MG63 (cell line): ENCODE data around the gene TMEM179. TPM values are rescaled to one million over a fixed set of nuclear protein-coding genes. Genes with fewer than 3 reads are reported as not detected.
"Not testable (repeated sequence)": the region's sequence is repeated elsewhere in the genome, so short reads cannot be mapped to it uniquely, and the experiment has no call there.

Source experiments
- DNase-seq: peaks from one replicate; pipeline ENCODE4 v3.0.0-alpha.2; 2020
- H3K27me3 ChIP-seq: fragments of 250-450 bp; sonication (Bioruptor Pico); 2 replicates; pipeline ENCODE4 v1.5.1; 2020; ENCODE audit warnings: mild to moderate bottlenecking, moderate library complexity
- H3K36me3 ChIP-seq: fragments of 250-450 bp; sonication (Bioruptor Pico); 2 replicates; pipeline ENCODE4 v1.5.1; 2020; ENCODE audit warnings: mild to moderate bottlenecking, moderate library complexity
- H3K4me3 ChIP-seq: fragments of 250-450 bp; sonication (Bioruptor Pico); 2 replicates; pipeline ENCODE4 v1.5.1; 2020; ENCODE audit warnings: mild to moderate bottlenecking, moderate library complexity
- H3K9me3 ChIP-seq: fragments of 250-450 bp; sonication (Bioruptor Pico); 2 replicates; pipeline ENCODE4 v1.5.1; 2020; ENCODE audit warnings: mild to moderate bottlenecking, moderate library complexity
- total RNA-seq: library from RNA; depleted of rRNA; stranded (reverse); fragments of >200 nt; shearing (Covaris generic); gene quantifications from 2 replicates; pipeline ENCODE4 v1.2.3, GENCODE V29; 2014; ENCODE audit warnings: low replicate concordance; rRNA removed

Gene TMEM179
- 1.1 TPM in 1 of 2 replicates, not detected in the other for total RNA-seq

DNA sequence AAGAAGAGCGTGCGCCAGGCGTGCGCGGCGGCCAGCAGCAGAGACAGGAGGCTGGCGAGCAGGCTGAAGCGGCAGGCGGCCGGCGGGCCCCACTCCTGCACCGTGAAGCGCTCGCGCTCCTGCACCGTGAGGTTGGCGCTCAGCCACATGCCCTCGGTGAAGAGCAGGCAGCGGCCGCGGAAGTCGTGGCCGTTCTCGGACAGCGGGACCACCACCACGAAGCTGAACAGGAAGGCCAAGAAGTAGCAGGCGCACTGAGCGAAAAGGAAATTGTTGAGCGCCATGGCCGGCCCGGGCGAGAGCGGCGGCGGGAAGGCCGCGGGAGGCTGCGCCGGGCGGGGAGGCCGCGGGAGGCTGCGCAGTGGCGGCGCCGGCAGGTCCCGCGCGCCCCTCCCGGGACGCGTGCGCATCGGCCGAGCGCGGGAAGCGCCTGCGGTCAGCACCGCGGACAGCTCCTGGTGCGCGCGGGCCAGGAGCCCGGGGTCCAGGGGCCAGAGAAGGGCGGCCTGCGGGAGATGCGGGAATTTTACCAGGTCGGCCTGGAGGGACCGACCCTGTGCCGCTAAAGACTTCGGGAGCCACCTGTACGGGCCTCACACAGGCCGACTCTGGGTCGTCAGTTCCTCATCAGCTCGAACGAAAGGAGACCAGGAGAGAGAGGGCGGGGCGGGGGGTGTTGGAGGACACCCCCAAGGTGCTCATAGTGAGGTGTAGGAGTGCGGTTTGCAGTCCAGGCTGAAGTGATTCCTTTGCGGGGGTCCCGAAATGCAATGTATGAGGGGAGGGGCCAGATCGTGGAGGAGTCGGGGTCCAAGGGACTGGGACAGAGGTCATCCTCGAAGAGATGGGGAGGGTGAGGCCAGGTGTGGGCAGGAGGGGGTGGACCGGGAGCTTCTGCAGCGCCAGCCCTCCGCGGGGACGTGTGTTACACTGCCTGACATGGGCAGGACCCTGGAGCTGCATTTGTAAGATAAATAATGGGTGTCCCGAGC lies at the start of gene TMEM179:
Gene TMEM179, minus strand, starts transcription at position 315 of the 992 bp plus-strand sequence. Its CDS starts 31 bp downstream, at position 284.
- Histone ChIP-seq H3K9me3 (no peaks in the 10 kb centered on the region), H3K4me3 (no peak within 1 kb of the TSS), H3K27me3 (peaks cover 4% of the 10 kb centered on the region; the same call in 1 of the 2 replicates), H3K36me3 (no peaks in the 10 kb centered on the region)
- peak; percentile 21 for DNase-seq

DNA sequence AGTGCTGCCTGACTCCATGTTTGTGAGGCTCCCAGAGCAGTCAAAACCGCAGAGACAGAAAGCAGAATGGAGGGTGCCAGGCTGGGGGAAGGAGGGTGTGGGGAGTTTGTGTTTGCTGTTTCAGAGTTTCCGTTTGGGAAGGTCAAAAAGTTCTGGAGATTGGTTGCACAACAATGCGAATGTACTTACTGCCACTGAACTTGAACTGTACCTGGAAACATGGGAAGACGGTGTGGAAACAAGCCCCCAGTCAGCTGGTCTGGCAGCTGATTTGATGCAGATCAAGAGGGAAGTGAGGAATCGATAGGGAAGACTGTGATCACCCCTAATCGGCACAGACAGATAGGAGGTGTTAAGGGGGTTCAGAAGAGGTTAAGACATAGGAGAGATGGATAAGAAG lies 49.5 kb upstream of the TMEM179 start:
- Histone ChIP-seq H3K36me3 (no peaks in the 10 kb centered on the region), H3K4me3 (no peak overlapping the region), H3K27me3 (no peaks in the 10 kb centered on the region), H3K9me3 (no peaks in the 10 kb centered on the region)
- no peak for DNase-seq

DNA sequence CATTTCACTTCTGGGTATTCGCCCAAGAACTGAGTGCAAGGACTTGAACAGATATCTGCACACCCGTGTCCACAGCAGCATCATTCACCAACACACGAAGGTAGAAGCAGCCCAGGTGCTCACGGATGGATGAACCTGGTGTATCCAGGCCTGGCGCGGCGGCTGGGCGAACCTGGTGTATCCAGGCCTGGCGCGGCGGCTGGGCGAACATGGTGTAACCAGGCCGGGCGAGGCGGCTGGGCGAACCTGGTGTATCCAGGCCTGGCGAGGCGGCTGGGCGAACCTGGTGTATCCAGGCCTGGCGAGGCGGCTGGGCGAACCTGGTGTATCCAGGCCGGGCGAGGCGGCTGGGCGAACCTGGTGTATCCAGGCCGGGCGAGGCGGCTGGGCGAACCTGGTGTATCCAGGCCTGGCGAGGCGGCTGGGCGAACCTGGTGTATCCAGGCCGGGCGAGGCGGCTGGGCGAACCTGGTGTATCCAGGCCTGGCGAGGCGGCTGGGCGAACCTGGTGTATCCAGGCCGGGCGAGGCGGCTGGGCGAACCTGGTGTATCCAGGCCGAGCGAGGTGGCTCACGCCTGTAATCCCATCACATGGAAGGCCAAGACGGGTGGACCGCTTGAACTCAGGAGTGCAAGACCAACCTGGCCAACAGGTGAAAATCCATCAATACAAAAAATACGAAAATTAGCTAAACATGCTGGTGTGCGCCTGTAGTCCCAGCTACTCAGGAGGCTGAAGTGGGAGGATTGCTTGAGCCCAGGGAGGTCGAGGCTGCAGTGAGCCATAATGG lies 48.8 kb upstream of the TMEM179 start:
- H3K36me3 ChIP-seq, H3K4me3 ChIP-seq, H3K9me3 ChIP-seq, DNase-seq, H3K27me3 ChIP-seq: not testable (repeated sequence)

DNA sequence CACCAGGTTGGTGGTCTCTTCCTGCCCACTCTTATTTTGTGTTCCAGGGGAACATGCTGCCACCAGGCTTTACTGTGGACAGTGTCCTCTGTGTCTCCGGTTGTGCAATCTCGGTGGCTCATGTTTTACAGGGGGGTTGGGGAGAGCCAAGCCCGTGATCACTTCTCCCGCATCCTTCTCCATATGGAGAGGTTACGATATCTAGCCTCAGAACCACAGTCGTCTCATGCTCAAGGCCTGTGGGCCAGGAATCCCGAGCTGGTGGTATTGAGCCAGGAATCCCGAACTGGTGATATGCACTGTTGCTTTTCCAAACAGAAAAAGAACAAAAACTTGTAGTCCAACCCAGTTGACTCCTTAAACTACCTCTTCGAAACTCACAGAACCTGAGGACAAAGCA lies 47.8 kb upstream of the TMEM179 start:
- DNase-seq = no peak
- Histone ChIP-seq H3K4me3 (no peak overlapping the region), H3K9me3 (no peaks in the 10 kb centered on the region), H3K27me3 (no peaks in the 10 kb centered on the region), H3K36me3 (no peaks in the 10 kb centered on the region)

DNA sequence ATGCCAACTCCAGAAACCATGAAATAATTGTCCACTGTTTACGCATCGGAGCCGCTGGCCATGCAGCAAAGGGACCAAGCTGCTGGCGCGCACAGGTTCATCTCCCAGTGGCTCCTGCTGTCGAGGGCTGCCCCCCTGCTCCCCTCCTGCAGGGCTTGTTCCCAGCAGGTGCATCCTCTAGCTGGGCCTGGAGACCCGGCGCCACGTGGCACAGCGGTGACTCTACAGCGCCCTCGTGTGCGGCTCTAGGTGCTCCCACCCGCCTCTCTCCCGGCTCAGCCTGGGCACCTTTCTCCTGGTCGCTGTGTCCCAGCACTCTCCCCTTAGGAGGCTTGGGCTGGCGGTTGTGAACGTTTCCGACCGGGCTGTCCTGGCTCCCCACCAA lies 47.3 kb upstream of the TMEM179 start:
- no peaks in the 10 kb centered on the region for H3K36me3 ChIP-seq
- no peaks in the 10 kb centered on the region for H3K9me3 ChIP-seq
- no peak for DNase-seq
- H3K27me3 ChIP-seq = no peaks in the 10 kb centered on the region
- H3K4me3 ChIP-seq = no peak overlapping the region

DNA sequence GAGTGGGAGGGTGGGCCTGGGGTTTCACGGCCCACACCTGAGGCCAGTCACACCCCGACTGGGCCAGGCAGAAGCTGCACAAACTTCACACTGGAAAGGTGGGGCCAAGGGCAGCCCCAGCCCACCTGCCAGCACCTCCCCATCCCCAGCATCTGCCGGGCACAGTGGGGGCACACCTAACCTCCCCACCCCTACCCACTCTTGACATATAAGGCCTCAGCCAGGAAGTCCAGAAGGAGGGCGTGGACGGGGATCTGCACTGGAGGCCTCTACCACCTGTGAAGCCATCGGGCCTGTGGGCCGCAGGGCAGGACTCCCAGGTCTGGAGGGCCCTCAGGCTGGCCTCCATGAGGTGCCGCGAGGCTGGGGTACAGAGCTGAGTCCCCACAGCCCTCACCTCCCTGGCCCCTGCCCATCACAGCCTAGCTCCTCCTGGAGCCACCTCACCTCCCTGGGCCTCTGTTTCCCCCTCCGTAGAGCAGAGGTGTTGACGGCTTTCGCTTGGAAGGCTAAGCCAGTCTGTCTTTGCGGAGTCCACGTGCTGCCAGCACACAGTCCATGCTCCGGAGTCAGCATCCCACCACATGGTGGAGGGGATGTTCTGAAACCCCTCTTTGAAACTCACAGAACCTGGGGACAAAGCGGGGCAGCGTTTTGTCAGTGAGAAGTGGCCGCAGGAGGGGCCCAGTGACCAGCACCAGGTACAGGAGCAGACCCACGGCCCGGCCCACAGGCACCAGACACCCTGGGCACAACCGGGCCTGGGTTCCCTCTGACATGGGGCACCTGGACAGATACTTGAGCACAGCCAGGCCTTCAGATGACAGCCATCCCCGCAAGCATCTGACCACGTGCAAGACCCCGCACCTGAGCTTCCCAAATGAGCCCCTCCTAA lies 46.7 kb upstream of the TMEM179 start:
- Histone ChIP-seq H3K4me3 (no peak overlapping the region), H3K27me3 (no peaks in the 10 kb centered on the region), H3K36me3 (no peaks in the 10 kb centered on the region), H3K9me3 (no peaks in the 10 kb centered on the region)
- no peak for DNase-seq

DNA sequence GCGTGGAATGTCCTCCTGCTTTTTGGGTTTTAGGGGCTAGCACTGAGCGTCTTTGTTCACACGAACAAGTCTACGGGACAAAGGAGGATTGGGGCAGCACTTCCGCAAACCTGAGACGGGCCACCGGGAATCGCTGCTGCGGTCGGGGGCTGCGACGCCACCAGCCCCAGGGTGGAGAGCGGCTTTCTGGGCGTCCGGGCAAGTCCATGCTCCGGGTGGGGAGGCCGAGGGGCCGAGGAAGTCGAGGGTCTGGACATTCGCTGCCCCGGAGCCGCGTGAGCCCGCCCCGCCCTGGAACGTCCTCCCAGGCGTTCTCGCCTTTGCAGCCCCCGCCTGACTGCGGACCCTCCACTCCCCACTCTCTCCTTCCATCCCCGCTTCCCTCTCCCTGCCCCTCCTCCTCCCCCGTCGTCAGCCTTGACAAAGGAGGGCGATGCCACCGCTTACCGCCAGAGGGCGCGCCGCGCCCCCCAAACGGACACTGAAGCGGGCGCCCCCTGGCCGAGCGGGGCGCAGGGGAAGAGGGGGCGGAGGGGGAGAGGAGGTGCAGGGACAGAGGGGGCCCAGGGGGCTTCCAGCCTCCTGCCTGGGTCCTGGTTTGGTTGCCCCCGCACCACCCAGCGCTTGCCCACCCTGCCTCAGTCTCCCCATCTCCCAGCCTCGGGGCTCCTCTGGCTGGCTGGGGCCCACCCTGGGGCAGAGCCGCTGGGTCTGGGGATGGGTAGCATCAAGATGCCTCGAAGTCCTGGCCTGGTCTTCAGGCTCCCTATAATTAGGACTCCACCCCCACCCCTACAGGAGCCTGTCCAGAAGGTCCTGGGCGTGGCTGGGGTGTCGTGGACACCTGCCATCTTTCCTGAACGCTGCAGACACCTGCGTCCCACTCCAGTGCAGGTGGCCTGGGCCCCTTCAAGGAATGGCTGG lies 45.7 kb upstream of the TMEM179 start:
- DNase-seq = peak; percentile 33
- H3K9me3 ChIP-seq = no peaks in the 10 kb centered on the region
- no peaks in the 10 kb centered on the region for H3K36me3 ChIP-seq
- H3K27me3 ChIP-seq = no peaks in the 10 kb centered on the region
- peak overlapping the region; percentile 34 for H3K4me3 ChIP-seq

DNA sequence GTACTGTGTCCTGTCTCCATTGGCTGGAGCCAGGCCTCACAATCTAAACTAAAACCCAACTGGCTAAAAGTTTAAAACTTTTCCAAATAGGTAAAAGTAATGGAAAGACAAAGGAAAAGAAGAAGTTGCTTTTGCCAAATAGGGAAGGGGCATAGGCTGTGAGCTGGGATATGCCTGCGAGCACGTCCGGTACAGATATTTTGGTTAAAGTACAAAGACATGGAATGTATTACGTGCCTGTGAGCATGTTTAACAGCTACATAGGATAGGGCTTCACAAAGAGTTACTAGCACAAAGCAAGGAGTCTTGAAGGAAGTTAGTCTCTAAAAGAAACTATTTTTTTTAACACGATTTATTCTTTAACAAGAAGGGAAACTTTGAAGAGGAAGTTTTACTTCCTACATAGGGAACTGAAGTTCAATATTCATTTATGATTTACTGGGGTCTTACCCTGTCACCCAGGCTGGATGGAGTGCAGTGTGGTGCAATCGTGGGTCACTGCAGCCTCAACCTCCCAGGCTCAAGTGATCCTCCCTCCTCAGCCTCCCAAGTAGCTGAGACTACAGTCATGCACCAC lies 43.0 kb upstream of the TMEM179 start:
- Histone ChIP-seq H3K9me3 (no peaks in the 10 kb centered on the region), H3K36me3 (no peaks in the 10 kb centered on the region), H3K27me3 (no peaks in the 10 kb centered on the region), H3K4me3 (no peak overlapping the region)
- no peak for DNase-seq

DNA sequence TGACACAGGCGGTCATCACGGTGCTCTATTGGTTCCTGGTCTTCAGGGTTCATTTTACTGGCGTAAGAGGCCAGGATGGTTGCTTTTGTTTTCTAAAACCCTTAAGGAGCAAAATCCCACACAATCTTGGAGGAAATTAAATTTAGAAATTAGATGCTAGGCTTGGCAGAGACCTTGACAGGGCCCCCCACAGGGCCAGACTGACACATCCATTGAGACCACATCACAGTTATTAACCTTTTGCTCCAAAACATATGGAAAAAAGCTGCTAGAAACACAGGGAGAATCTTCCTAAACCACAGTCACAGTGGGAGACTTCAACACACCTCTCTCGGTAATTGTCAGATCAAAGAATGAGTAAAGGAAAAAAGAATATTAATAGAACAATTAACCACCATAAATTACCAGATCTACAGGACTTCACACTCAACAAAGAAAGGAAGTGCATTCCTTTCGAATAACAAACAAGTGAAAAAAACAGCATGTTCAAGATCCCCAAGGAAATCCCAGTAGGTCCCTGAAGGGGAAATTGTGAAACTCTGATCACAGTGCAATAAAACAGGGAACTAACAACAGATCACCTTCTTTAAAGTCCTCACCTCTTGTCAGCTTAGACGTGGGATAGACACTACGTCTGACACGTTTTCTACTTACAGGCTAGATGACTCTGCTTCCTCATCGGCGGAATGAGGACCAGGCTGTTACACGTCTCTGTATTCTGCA lies 40.2 kb upstream of the TMEM179 start:
- H3K9me3 ChIP-seq = no peaks in the 10 kb centered on the region
- no peaks in the 10 kb centered on the region for H3K27me3 ChIP-seq
- DNase-seq = no peak
- H3K36me3 ChIP-seq = no peaks in the 10 kb centered on the region
- H3K4me3 ChIP-seq = no peak overlapping the region

DNA sequence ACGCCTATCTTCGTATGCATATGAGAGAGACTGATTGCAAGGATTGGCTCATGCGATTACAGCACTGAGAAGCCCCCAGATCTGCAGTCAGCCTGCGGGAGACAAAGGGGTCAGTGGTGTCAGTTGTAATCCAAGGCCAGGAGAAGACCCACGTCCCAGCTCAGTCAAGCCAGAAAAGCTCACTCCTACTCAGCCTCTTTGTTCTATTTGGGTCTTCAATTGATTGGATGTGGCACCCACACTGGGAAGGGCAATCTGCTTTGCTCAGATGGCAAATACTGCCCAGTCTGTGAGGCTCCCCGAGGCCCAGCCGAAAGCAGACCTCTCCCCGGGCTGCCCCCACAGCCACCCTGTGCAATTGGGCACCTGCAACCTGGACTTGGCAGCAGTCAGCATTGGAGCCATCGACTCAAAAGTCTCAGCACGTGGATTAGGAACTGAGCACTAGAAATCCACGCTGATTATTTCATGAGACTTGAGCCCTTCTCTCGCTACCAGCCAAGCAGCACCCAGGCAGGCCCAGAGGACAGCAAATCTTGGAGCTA lies 39.6 kb upstream of the TMEM179 start:
- no peak overlapping the region for H3K4me3 ChIP-seq
- H3K9me3 ChIP-seq = no peaks in the 10 kb centered on the region
- no peaks in the 10 kb centered on the region for H3K36me3 ChIP-seq
- no peaks in the 10 kb centered on the region for H3K27me3 ChIP-seq
- DNase-seq = no peak

DNA sequence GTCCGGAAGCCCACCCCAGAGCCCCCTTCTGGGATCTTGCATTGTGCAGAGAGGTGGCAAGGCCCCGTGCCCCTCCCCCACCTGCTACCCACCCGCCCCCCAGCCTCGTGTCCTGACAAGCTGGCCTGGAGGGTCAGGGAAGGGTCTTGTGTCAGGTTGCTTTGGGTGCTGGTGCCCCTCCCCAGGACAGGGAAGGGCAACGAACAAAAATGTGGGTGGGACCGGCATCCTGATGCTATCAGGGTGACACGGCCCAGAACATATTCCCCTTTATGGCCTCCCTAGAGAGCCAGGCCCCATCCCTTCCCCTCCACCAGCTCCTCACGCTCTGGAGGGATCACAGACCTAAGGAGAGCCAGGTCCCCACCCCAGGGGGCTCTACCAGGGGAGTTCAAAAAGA lies 38.7 kb upstream of the TMEM179 start:
- Histone ChIP-seq H3K27me3 (no peaks in the 10 kb centered on the region), H3K4me3 (no peak overlapping the region), H3K36me3 (no peaks in the 10 kb centered on the region), H3K9me3 (no peaks in the 10 kb centered on the region)
- DNase-seq = no peak

DNA sequence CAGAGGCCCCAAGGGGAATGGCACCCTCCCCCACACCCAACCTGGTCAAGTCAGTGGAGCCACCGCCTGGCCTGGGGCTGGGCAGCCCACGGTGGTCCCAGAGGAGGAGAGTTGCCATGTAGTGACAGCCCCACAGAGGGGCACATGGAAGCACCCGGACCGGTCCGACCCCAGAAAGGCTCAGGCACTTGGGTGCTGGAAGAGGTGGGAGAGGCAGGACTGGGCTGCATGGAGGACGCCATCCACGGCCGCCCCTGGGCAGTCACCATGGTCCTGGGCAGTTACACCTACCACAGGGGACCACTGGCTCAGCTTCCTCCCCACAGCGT lies 37.9 kb upstream of the TMEM179 start:
- no peak for DNase-seq
- no peak overlapping the region for H3K4me3 ChIP-seq
- H3K27me3 ChIP-seq = no peaks in the 10 kb centered on the region
- H3K36me3 ChIP-seq = no peaks in the 10 kb centered on the region
- no peaks in the 10 kb centered on the region for H3K9me3 ChIP-seq

DNA sequence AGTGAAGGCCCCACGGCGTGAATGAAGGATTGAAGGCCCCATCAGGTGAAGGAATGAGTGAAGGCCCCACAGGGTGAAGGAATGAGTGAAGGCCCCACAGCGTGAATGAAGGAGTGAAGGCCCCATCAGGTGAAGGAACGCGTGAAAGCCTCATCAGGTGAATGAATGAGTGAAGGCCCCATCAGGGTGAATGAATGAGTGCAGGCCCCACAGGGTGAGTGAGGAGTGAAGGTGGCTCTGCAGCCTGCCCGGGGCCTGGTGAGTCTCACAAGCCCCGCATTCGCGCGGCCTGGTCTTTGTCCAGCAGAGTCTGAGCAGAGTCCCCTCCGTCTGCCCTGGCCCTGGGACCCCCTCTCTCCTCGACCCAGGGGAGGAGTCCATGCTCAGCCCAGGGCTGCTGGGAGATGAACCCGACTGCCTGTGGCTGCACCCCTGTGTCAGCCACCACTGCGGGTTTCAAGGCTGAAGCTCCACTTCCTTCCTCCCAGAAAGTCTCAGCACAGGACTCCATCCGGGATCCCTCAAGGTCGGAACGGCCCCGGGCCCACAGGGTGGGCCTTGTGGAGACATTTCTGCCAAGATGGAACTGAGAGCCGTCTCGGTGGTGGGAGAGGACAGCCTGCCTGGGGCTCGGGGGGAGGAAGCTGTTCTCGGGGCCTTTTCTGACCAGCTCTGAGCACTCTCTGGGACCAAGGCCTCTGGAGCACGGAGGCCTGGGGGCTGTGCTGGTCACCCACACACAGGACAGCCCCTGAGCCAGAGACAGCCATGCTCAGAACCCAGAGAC lies 37.4 kb upstream of the TMEM179 start:
- no peak for DNase-seq
- Histone ChIP-seq H3K27me3 (no peaks in the 10 kb centered on the region), H3K4me3 (no peak overlapping the region), H3K36me3 (no peaks in the 10 kb centered on the region), H3K9me3 (no peaks in the 10 kb centered on the region)

DNA sequence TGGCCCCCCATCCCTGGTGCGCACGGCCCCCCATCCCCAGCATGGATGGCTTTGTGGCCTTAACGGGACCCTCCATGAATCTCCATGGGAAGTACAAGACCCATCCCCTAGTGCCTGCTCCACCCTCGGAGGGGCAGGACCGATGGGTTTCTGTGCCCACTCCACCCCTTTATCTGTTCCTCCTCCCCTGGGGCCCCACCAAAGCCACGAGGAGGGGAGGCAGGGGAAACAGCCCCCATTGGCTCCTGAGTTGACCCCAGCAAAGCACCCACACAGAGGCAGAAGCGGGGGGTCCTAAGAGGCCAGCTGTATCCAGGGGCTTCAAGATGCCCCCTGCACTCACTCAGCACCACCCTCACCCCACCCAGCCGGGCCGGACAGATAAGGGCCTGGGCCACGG lies 36.1 kb upstream of the TMEM179 start:
- Histone ChIP-seq H3K36me3 (no peaks in the 10 kb centered on the region), H3K9me3 (no peaks in the 10 kb centered on the region), H3K4me3 (no peak overlapping the region), H3K27me3 (no peaks in the 10 kb centered on the region)
- DNase-seq = no peak
